ENCODE results near the gene SMOC1. TPM values are rescaled to one million over a fixed set of nuclear protein-coding genes. Genes with fewer than 3 reads are reported as not detected.

The SMOC1 gene
- total RNA-seq, 1 donor from 2014 or later, result 3.1 TPM

- no peaks in the 10 kb centered on the region for H3K36me3 ChIP-seq (ENCODE audit: control insufficient read depth in 3 of 3, insufficient read depth in 3 of 3, low read length in 3 of 3)
- no peak overlapping the region for H3K4me3 ChIP-seq (ENCODE audit: low read length in 3 of 3)
- H3K27me3 ChIP-seq (ENCODE audit: control insufficient read depth in 3 of 3, insufficient read depth in 3 of 3, low read length in 3 of 3), result peaks cover 0 to 9% (median 0%) of the 10 kb centered on the region in 3 donors
- no peak overlapping the region for H3K9ac ChIP-seq (ENCODE audit: low read depth in 1 of 3, low read length in 3 of 3)
- H3K9me3 ChIP-seq (ENCODE audit: control insufficient read depth in 3 of 3, low read length in 3 of 3), result peaks cover 0 to 6% (median 5%) of the 10 kb centered on the region in 3 donors
- H3K27ac ChIP-seq (ENCODE audit: low read depth, low read length), result no peak overlapping the region
- H3K4me1 ChIP-seq (ENCODE audit: control insufficient read depth in 3 of 3, insufficient read depth in 3 of 3, low read length in 3 of 3), result no peaks in the 10 kb centered on the region
These were observed 19.0 kb upstream of the SMOC1 start for GRCh38 chr14:69860221-69860620.

GRCh38 chr14:69861025-69861569 is 18.1 kb upstream of the SMOC1 start:
- Histone ChIP-seq H3K9ac (ENCODE audit: low read depth in 1 of 3, low read length in 3 of 3) (no peak overlapping the region), H3K36me3 (ENCODE audit: control insufficient read depth in 3 of 3, insufficient read depth in 3 of 3, low read length in 3 of 3) (no peaks in the 10 kb centered on the region), H3K9me3 (ENCODE audit: control insufficient read depth in 3 of 3, low read length in 3 of 3) (peaks cover 0 to 6% (median 5%) of the 10 kb centered on the region in 3 donors), H3K27me3 (ENCODE audit: control insufficient read depth in 3 of 3, insufficient read depth in 3 of 3, low read length in 3 of 3) (peaks cover 0 to 9% (median 0%) of the 10 kb centered on the region in 3 donors), H3K27ac (ENCODE audit: low read depth, low read length) (no peak overlapping the region), H3K4me1 (ENCODE audit: control insufficient read depth in 3 of 3, insufficient read depth in 3 of 3, low read length in 3 of 3) (no peaks in the 10 kb centered on the region), H3K4me3 (ENCODE audit: low read length in 3 of 3) (no peak overlapping the region)

- Histone ChIP-seq H3K27ac (ENCODE audit: low read depth, low read length) (no peak overlapping the region), H3K36me3 (ENCODE audit: control insufficient read depth in 3 of 3, insufficient read depth in 3 of 3, low read length in 3 of 3) (no peaks in the 10 kb centered on the region), H3K4me3 (ENCODE audit: low read length in 3 of 3) (no peak overlapping the region), H3K9me3 (ENCODE audit: control insufficient read depth in 3 of 3, low read length in 3 of 3) (peaks cover 2 to 6% (median 5%) of the 10 kb centered on the region in 3 donors), H3K9ac (ENCODE audit: low read depth in 1 of 3, low read length in 3 of 3) (no peak overlapping the region), H3K4me1 (ENCODE audit: control insufficient read depth in 3 of 3, insufficient read depth in 3 of 3, low read length in 3 of 3) (no peaks in the 10 kb centered on the region), H3K27me3 (ENCODE audit: control insufficient read depth in 3 of 3, insufficient read depth in 3 of 3, low read length in 3 of 3) (peaks cover 0 to 9% (median 0%) of the 10 kb centered on the region in 3 donors)
These were observed 16.1 kb upstream of the SMOC1 start for GRCh38 chr14:69863083-69863482.

- Histone ChIP-seq H3K27ac (ENCODE audit: low read depth, low read length) (no peak overlapping the region), H3K4me1 (ENCODE audit: control insufficient read depth in 3 of 3, insufficient read depth in 3 of 3, low read length in 3 of 3) (no peaks in the 10 kb centered on the region), H3K9me3 (ENCODE audit: control insufficient read depth in 3 of 3, low read length in 3 of 3) (peaks cover 2 to 6% (median 5%) of the 10 kb centered on the region in 3 donors), H3K9ac (ENCODE audit: low read depth in 1 of 3, low read length in 3 of 3) (no peak overlapping the region), H3K36me3 (ENCODE audit: control insufficient read depth in 3 of 3, insufficient read depth in 3 of 3, low read length in 3 of 3) (no peaks in the 10 kb centered on the region), H3K4me3 (ENCODE audit: low read length in 3 of 3) (no peak overlapping the region), H3K27me3 (ENCODE audit: control insufficient read depth in 3 of 3, insufficient read depth in 3 of 3, low read length in 3 of 3) (no peaks in the 10 kb centered on the region)
These were observed 13.4 kb upstream of the SMOC1 start for GRCh38 chr14:69865701-69866365.

- no peaks in the 10 kb centered on the region for H3K27me3 ChIP-seq (ENCODE audit: control insufficient read depth in 3 of 3, insufficient read depth in 3 of 3, low read length in 3 of 3)
- H3K4me3 ChIP-seq (ENCODE audit: low read length in 3 of 3), result no peak overlapping the region
- no peak overlapping the region for H3K27ac ChIP-seq (ENCODE audit: low read depth, low read length)
These were observed 10.8 kb upstream of the SMOC1 start for GRCh38 chr14:69868363-69868963.

GRCh38 chr14:69870613-69871012 is 8.6 kb upstream of the SMOC1 start:
- Histone ChIP-seq H3K9me3 (ENCODE audit: control insufficient read depth in 3 of 3, low read length in 3 of 3) (peaks cover 0 to 2% (median 0%) of the 10 kb centered on the region in 3 donors), H3K36me3 (ENCODE audit: control insufficient read depth in 3 of 3, insufficient read depth in 3 of 3, low read length in 3 of 3) (no peaks in the 10 kb centered on the region), H3K4me3 (ENCODE audit: low read length in 3 of 3) (no peak overlapping the region), H3K9ac (ENCODE audit: low read depth in 1 of 3, low read length in 3 of 3) (no peak overlapping the region), H3K27ac (ENCODE audit: low read depth, low read length) (no peak overlapping the region), H3K4me1 (ENCODE audit: control insufficient read depth in 3 of 3, insufficient read depth in 3 of 3, low read length in 3 of 3) (no peaks in the 10 kb centered on the region), H3K27me3 (ENCODE audit: control insufficient read depth in 3 of 3, insufficient read depth in 3 of 3, low read length in 3 of 3) (no peaks in the 10 kb centered on the region)

More at GRCh38 chr14:69868363-69868963, 10.8 kb upstream of the SMOC1 start:
- H3K36me3 ChIP-seq (ENCODE audit: control insufficient read depth in 3 of 3, insufficient read depth in 3 of 3, low read length in 3 of 3), result no peaks in the 10 kb centered on the region
- H3K4me1 ChIP-seq (ENCODE audit: control insufficient read depth in 3 of 3, insufficient read depth in 3 of 3, low read length in 3 of 3), result no peaks in the 10 kb centered on the region
- H3K9me3 ChIP-seq (ENCODE audit: control insufficient read depth in 3 of 3, low read length in 3 of 3), result peaks cover 2 to 6% (median 5%) of the 10 kb centered on the region in 3 donors
- no peak overlapping the region for H3K9ac ChIP-seq (ENCODE audit: low read depth in 1 of 3, low read length in 3 of 3)

- no peak overlapping the region for H3K9ac ChIP-seq (ENCODE audit: low read depth in 1 of 3, low read length in 3 of 3)
- H3K9me3 ChIP-seq (ENCODE audit: control insufficient read depth in 3 of 3, low read length in 3 of 3), result no peaks in the 10 kb centered on the region
- no peak overlapping the region for H3K4me3 ChIP-seq (ENCODE audit: low read length in 3 of 3)
- no peak overlapping the region for H3K27ac ChIP-seq (ENCODE audit: low read depth, low read length)
- H3K27me3 ChIP-seq (ENCODE audit: control insufficient read depth in 3 of 3, insufficient read depth in 3 of 3, low read length in 3 of 3), result peaks cover 0 to 3% (median 0%) of the 10 kb centered on the region in 3 donors
- H3K36me3 ChIP-seq (ENCODE audit: control insufficient read depth in 3 of 3, insufficient read depth in 3 of 3, low read length in 3 of 3), result no peaks in the 10 kb centered on the region
- peaks cover 0 to 15% (median 3%) of the 10 kb centered on the region in 3 donors for H3K4me1 ChIP-seq (ENCODE audit: control insufficient read depth in 3 of 3, insufficient read depth in 3 of 3, low read length in 3 of 3)
These were observed 5.1 kb upstream of the SMOC1 start for GRCh38 chr14:69873877-69874780.

- Histone ChIP-seq H3K27me3 (ENCODE audit: control insufficient read depth in 3 of 3, insufficient read depth in 3 of 3, low read length in 3 of 3) (peaks cover 0 to 16% (median 3%) of the 10 kb centered on the region in 3 donors), H3K9ac (ENCODE audit: low read depth in 1 of 3, low read length in 3 of 3) (no peak overlapping the region), H3K4me1 (ENCODE audit: control insufficient read depth in 3 of 3, insufficient read depth in 3 of 3, low read length in 3 of 3) (peaks cover 0 to 33% (median 3%) of the 10 kb centered on the region in 3 donors), H3K27ac (ENCODE audit: low read depth, low read length) (no peak overlapping the region), H3K9me3 (ENCODE audit: control insufficient read depth in 3 of 3, low read length in 3 of 3) (no peaks in the 10 kb centered on the region), H3K36me3 (ENCODE audit: control insufficient read depth in 3 of 3, insufficient read depth in 3 of 3, low read length in 3 of 3) (no peaks in the 10 kb centered on the region), H3K4me3 (ENCODE audit: low read length in 3 of 3) (no peak overlapping the region)
These were observed 2.9 kb upstream of the SMOC1 start for GRCh38 chr14:69876221-69876847.

- H3K27me3 ChIP-seq (ENCODE audit: control insufficient read depth in 3 of 3, insufficient read depth in 3 of 3, low read length in 3 of 3), result peaks cover 0 to 17% (median 3%) of the 10 kb centered on the region in 3 donors
- H3K36me3 ChIP-seq (ENCODE audit: control insufficient read depth in 3 of 3, insufficient read depth in 3 of 3, low read length in 3 of 3), result no peaks in the 10 kb centered on the region
- H3K9me3 ChIP-seq (ENCODE audit: control insufficient read depth in 3 of 3, low read length in 3 of 3), result no peaks in the 10 kb centered on the region
- no peak overlapping the region for H3K27ac ChIP-seq (ENCODE audit: low read depth, low read length)
- peaks cover 0 to 33% (median 3%) of the 10 kb centered on the region in 3 donors for H3K4me1 ChIP-seq (ENCODE audit: control insufficient read depth in 3 of 3, insufficient read depth in 3 of 3, low read length in 3 of 3)
- no peak overlapping the region for H3K9ac ChIP-seq (ENCODE audit: low read depth in 1 of 3, low read length in 3 of 3)
- no peak overlapping the region for H3K4me3 ChIP-seq (ENCODE audit: low read length in 3 of 3)
These were observed 2.3 kb upstream of the SMOC1 start for GRCh38 chr14:69876848-69877306.

All from skeletal muscle tissue (tissue), 4 donors.